GM23338 (cell line): ENCODE measurements around the gene CNOT8. TPM values are rescaled to one million over a fixed set of nuclear protein-coding genes. Genes with fewer than 3 reads are reported as not detected.

Source experiments
- ATAC-seq: fragments of 200-7000 bp; cut with Tn5 transposase; 3 replicates; pipeline ENCODE4 v1.9.1; 2020
- DNase-seq: peaks from one replicate; pipeline ENCODE4 v3.0.0-alpha.2; 2015; ENCODE audit warnings: low spot score
- H2AFZ ChIP-seq: fragments of 200-600 bp; sonication (generic); 2 replicates; pipeline ENCODE4 v1.8.0; 2016; ENCODE audit warnings: antibody characterized with exemption, mild to moderate bottlenecking, moderate library complexity
- H3F3A ChIP-seq: fragments of 200-600 bp; sonication (generic); replicated peaks from 2 replicates; pipeline ENCODE4 v1.8.0; 2017; ENCODE audit warnings: antibody characterized with exemption, mixed run types, low read depth
- H3K27ac ChIP-seq: fragments of 200-600 bp; sonication (generic); 2 replicates; pipeline ENCODE4 v1.6.1; 2016; ENCODE audit warnings: low read depth
- H3K27me3 ChIP-seq: fragments of 200-600 bp; sonication (generic); 2 replicates; pipeline ENCODE4 v1.8.0; 2016; ENCODE audit warnings: mild to moderate bottlenecking, mixed run types, moderate library complexity; ENCODE audit not compliant: insufficient read depth
- H3K36me3 ChIP-seq: fragments of 200-600 bp; sonication (generic); 2 replicates; pipeline ENCODE4 v1.8.0; 2016; ENCODE audit warnings: mild to moderate bottlenecking; ENCODE audit not compliant: insufficient read depth
- H3K4me1 ChIP-seq: fragments of 200-600 bp; sonication (generic); 2 replicates; pipeline ENCODE4 v1.8.0; 2016; ENCODE audit warnings: mild to moderate bottlenecking, moderate library complexity; ENCODE audit not compliant: insufficient read depth
- H3K4me2 ChIP-seq: fragments of 200-600 bp; sonication (generic); 2 replicates; pipeline ENCODE4 v1.7.1; 2017; ENCODE audit warnings: mixed run types
- H3K4me3 ChIP-seq: fragments of 200-600 bp; sonication (generic); 2 replicates; pipeline ENCODE4 v1.6.1; 2016; ENCODE audit warnings: mixed run types
- H3K79me2 ChIP-seq: fragments of 200-600 bp; sonication (generic); replicated peaks from 2 replicates; pipeline ENCODE4 v1.8.0; 2017; ENCODE audit warnings: mild to moderate bottlenecking; ENCODE audit not compliant: insufficient read depth
- H3K9me2 ChIP-seq: fragments of 200-600 bp; sonication (generic); 2 replicates; pipeline ENCODE4 v1.8.0; 2017; ENCODE audit not compliant: insufficient read depth
- H4K20me1 ChIP-seq: fragments of 200-600 bp; sonication (generic); replicated peaks from 2 replicates; pipeline ENCODE4 v1.8.0; 2017; ENCODE audit warnings: mild to moderate bottlenecking; ENCODE audit not compliant: insufficient read depth
- H3K27ac Mint-ChIP-seq: 2 replicates; pipeline ENCODE4 v1.8.0; 2020; ENCODE audit warnings: inconsistent platforms, mild to moderate bottlenecking, moderate library complexity, mixed read lengths
- H3K27me3 Mint-ChIP-seq: 3 replicates; pipeline ENCODE4 v1.8.0; 2022; ENCODE audit warnings: low read depth, mild to moderate bottlenecking, moderate library complexity, mixed read lengths, inconsistent platforms; ENCODE audit not compliant: insufficient read depth, poor library complexity
- H3K36me3 Mint-ChIP-seq: 3 replicates; pipeline ENCODE4 v1.8.0; 2021; ENCODE audit warnings: low read depth, mild to moderate bottlenecking, inconsistent platforms, moderate library complexity, mixed read lengths
- H3K4me1 Mint-ChIP-seq: 3 replicates; pipeline ENCODE4 v1.8.0; 2020; ENCODE audit warnings: mild to moderate bottlenecking, inconsistent platforms, mixed read lengths
- H3K4me3 Mint-ChIP-seq: 3 replicates; pipeline ENCODE4 v1.8.0; 2021; ENCODE audit warnings: moderate library complexity, mild to moderate bottlenecking, inconsistent platforms, mixed read lengths
- H3K9me3 Mint-ChIP-seq: 3 replicates; pipeline ENCODE4 v1.8.0; 2020; ENCODE audit warnings: moderate library complexity, mild to moderate bottlenecking, inconsistent platforms, mixed read lengths
- CREB1 ChIP-seq: fragments of 250-450 bp; sonication (Bioruptor Pico); IDR thresholded peaks from 2 replicates; pipeline ENCODE4 v1.5.0; 2020; ENCODE audit warnings: low read depth, mild to moderate bottlenecking, moderate library complexity
- EZH2phosphoT487 ChIP-seq: fragments of 200-600 bp; sonication (generic); IDR thresholded peaks from one replicate; pipeline ENCODE4 v1.8.1; 2018; ENCODE audit warnings: antibody characterized with exemption; ENCODE audit not compliant: unreplicated experiment
- NANOG ChIP-seq: IDR thresholded peaks from 2 replicates; pipeline ENCODE4 v1.6.1; 2016; ENCODE audit warnings: antibody characterized with exemption, borderline replicate concordance
- POLR2AphosphoS5 ChIP-seq: IDR thresholded peaks from 2 replicates; pipeline ENCODE4 v1.6.1; 2016; ENCODE audit warnings: antibody characterized with exemption, low read depth
- REST ChIP-seq: IDR thresholded peaks from one replicate; pipeline ENCODE4 v1.6.1; 2018; ENCODE audit warnings: antibody characterized with exemption; ENCODE audit not compliant: unreplicated experiment
- ZNF331 ChIP-seq: fragments of 250-450 bp; sonication (Bioruptor Pico); IDR thresholded peaks from 2 replicates; pipeline ENCODE4 v1.5.0; 2020; ENCODE audit warnings: low read depth, mild to moderate bottlenecking, moderate library complexity
- polyA plus RNA-seq: library from polyadenylated mRNA; unstranded; fragments of >200 nt; fragmentation: Nextera tagmentation; extraction: Ambion mirVana; gene quantifications from 2 replicates; pipeline ENCODE4 v1.2.1, GENCODE V29; 2016
- total RNA-seq: library from RNA; depleted of rRNA; stranded (reverse); fragments of >200 nt; shearing (Covaris generic); gene quantifications from 2 replicates; pipeline ENCODE4 v1.2.3, GENCODE V29; 2014

CNOT8 gene
- total and polyA plus RNA-seq, 2 experiments from 2014 or later, result 31.2 to 77.7 TPM

- H3K36me3 ChIP-seq, result peaks cover 23% of the 10 kb centered on the region
- TF ChIP-seq REST (no peak), EZH2phosphoT487 (no peak), POLR2AphosphoS5 (no peak), CREB1 (CRISPR knock-in tag) (no peak)
- no peak overlapping the region for H3K4me3 ChIP-seq
- H3K4me1 ChIP-seq, result no peaks in the 10 kb centered on the region
- H3K4me3 Mint-ChIP-seq, result no peak overlapping the region
- H3K27me3 ChIP-seq, result no peaks in the 10 kb centered on the region
- peaks cover 5% of the 10 kb centered on the region; the same call in 1 of the 2 replicates for H3K9me2 ChIP-seq
- H4K20me1 ChIP-seq, result no peaks in the 10 kb centered on the region; the same call in 1 of the 2 replicates
- H3K9me3 Mint-ChIP-seq, result peaks cover 35% of the 10 kb centered on the region
- no peak overlapping the region for H2AFZ ChIP-seq
- H3K4me1 Mint-ChIP-seq, result no peaks in the 10 kb centered on the region
- 0 out of 2 replicates have a peak, but pooled peaks cover 5% of the 10 kb centered on the region for H3F3A ChIP-seq
- H3K4me2 ChIP-seq, result no peak overlapping the region
- H3K27ac ChIP-seq, result no peak overlapping the region
- DNase-seq (peak; percentile 53), ATAC-seq (no peak)
- peaks cover 3% of the 10 kb centered on the region for H3K27me3 Mint-ChIP-seq
- H3K27ac Mint-ChIP-seq, result no peak overlapping the region
- no peaks in the 10 kb centered on the region for H3K79me2 ChIP-seq
- peaks cover 85% of the 10 kb centered on the region for H3K36me3 Mint-ChIP-seq
Observed at GRCh38 chr5:154878642-154879335, 20.4 kb downstream of the CNOT8 start.

GRCh38 chr5:154881986-154882385 is 23.6 kb downstream of the CNOT8 start:
- Histone ChIP-seq H3K4me3 (no peak overlapping the region), H3K36me3 (peaks cover 30% of the 10 kb centered on the region), H3K79me2 (no peaks in the 10 kb centered on the region), H4K20me1 (no peaks in the 10 kb centered on the region), H3K27ac (no peak overlapping the region), H3K4me1 (no peaks in the 10 kb centered on the region; the same call in 1 of the 2 replicates), H2AFZ (no peak overlapping the region), H3K27me3 (no peaks in the 10 kb centered on the region), H3F3A (peaks cover 8% of the 10 kb centered on the region; the same call in 1 of the 2 replicates), H3K9me2 (peaks cover 7% of the 10 kb centered on the region; the same call in 1 of the 2 replicates), H3K4me2 (no peak overlapping the region)
- TF ChIP-seq NANOG (no peak), ZNF331 (CRISPR knock-in tag) (no peak), EZH2phosphoT487 (no peak)
- H3K4me1 Mint-ChIP-seq, result no peaks in the 10 kb centered on the region
- H3K27ac Mint-ChIP-seq, result no peak overlapping the region
- no peak overlapping the region for H3K4me3 Mint-ChIP-seq
- DNase-seq (no peak), ATAC-seq (no peak)
- H3K27me3 Mint-ChIP-seq, result peaks cover 3% of the 10 kb centered on the region
- H3K9me3 Mint-ChIP-seq, result peaks cover 56% of the 10 kb centered on the region
- peaks cover 88% of the 10 kb centered on the region for H3K36me3 Mint-ChIP-seq
